Gastroesophageal sphincter (tissue), 4 donors: ENCODE measurements around the gene ETAA1. TPM values are rescaled to one million over a fixed set of nuclear protein-coding genes. Genes with fewer than 3 reads are reported as not detected.

ENCODE experiments used
- ATAC-seq: fragments of 150-250 bp; one replicate; pipeline ENCODE4 v1.9.1; 2016; ENCODE audit warnings: mild to moderate bottlenecking, moderate library complexity
- H3K27ac ChIP-seq, 4 donors: fragments of 200-600 bp; sonication (generic) in 3 of 4; 1 replicate in 3 of 4; 2 replicates in 1 of 4; pipeline ENCODE4 v1.5.1; 2016 to 2019
- H3K27me3 ChIP-seq: fragments of 200-600 bp; sonication (generic); one replicate; pipeline ENCODE4 v1.5.1; 2019
- H3K36me3 ChIP-seq, 2 donors: fragments of 200-600 bp; sonication (generic); one replicate each; pipeline ENCODE4 v1.5.1; 2019; ENCODE audit warnings: control low read depth in 1 of 2
- H3K4me1 ChIP-seq, 3 donors: fragments of 200-600 bp; sonication (generic); 1 replicate in 2 of 3; 2 replicates in 1 of 3; pipeline ENCODE4 v1.5.1; 2016 to 2019; ENCODE audit warnings: control low read depth in 2 of 3
- H3K4me3 ChIP-seq, 2 donors: fragments of 200-600 bp; sonication (generic); one replicate each; pipeline ENCODE4 v1.5.1; 2019; ENCODE audit warnings: mild to moderate bottlenecking in 1 of 2, moderate library complexity in 1 of 2
- H3K9me3 ChIP-seq, 3 donors: fragments of 200-600 bp; sonication (generic); one replicate each; pipeline ENCODE4 v1.5.1; 2017 to 2019; ENCODE audit warnings: control low read depth in 2 of 3
- CTCF ChIP-seq, 4 experiments: fragments of 200-600 bp in 2 of 4; fragments of 450-650 bp in 2 of 4; sonication (generic) in 1 of 4; IDR thresholded peaks; one replicate each; pipeline ENCODE4 v1.5.1; 2017 to 2019; ENCODE audit warnings: antibody characterized with exemption in 4 of 4, mild to moderate bottlenecking in 2 of 4, moderate library complexity in 2 of 4
- EP300 ChIP-seq: sonication (generic); formaldehyde crosslinking; IDR thresholded peaks from one replicate; pipeline ENCODE4 v1.6.1; 2017; ENCODE audit warnings: antibody characterized with exemption, mild to moderate bottlenecking
- POLR2A ChIP-seq, 2 donors: fragments of 450-650 bp; IDR thresholded peaks; one replicate each; pipeline ENCODE4 v1.6.1; 2017; ENCODE audit warnings: antibody characterized with exemption in 2 of 2, mild to moderate bottlenecking in 2 of 2, moderate library complexity in 1 of 2
- POLR2AphosphoS5 ChIP-seq: sonication (generic); formaldehyde crosslinking; IDR thresholded peaks from one replicate; pipeline ENCODE4 v1.6.1; 2017; ENCODE audit warnings: antibody characterized with exemption
- WGBS, 2 donors: methylation state at CpG; one replicate each; pipeline ENCODE4 v1.1.5; 2018; ENCODE audit warnings: low coverage in 1 of 2; 5-methylcytosine and 5-hydroxymethylcytosine counted together
- total RNA-seq, 4 donors: library from RNA; depleted of rRNA; stranded (reverse); fragments of >200 nt; gene quantifications; one replicate each; pipeline ENCODE4 v1.1.0, GENCODE V29; 2016

The ETAA1 gene
- total RNA-seq, 4 donors from 2014 or later, result 16.6 to 26.6 (median 23.0) TPM

GRCh38 chr2:67393237-67393636 lies 3.9 kb upstream of the ETAA1 start:
- Histone ChIP-seq H3K27ac (no peak overlapping the region), H3K4me3 (no peak overlapping the region), H3K27me3 (no peaks in the 10 kb centered on the region), H3K9me3 (no peaks in the 10 kb centered on the region), H3K36me3 (no peaks in the 10 kb centered on the region), H3K4me1 (peaks cover 10 to 33% (median 17%) of the 10 kb centered on the region in 3 donors)
- TF ChIP-seq EP300, result no peak
- TF ChIP-seq CTCF (IDR thresholded peaks at IDR 0.05), result no peak
- TF ChIP-seq POLR2AphosphoS5, result no peak
- TF ChIP-seq POLR2A (IDR thresholded peaks at IDR 0.05), result no peak
- no peak for ATAC-seq

- H3K27me3 ChIP-seq, result no peaks in the 10 kb centered on the region
- no peak for ATAC-seq
- WGBS, 2 donors, result 80 to 91% methylated on average over 2 to 3 of the region's 3 CpGs
- peaks cover 4 to 33% (median 5%) of the 10 kb centered on the region in 3 donors for H3K4me1 ChIP-seq
- TF ChIP-seq CTCF (IDR thresholded peaks at IDR 0.05) (no peak), POLR2AphosphoS5 (no peak), EP300 (no peak), POLR2A (IDR thresholded peaks at IDR 0.05) (no peak)
- H3K27ac ChIP-seq, result no peak overlapping the region
- no peaks in the 10 kb centered on the region for H3K9me3 ChIP-seq
- H3K4me3 ChIP-seq, result no peak overlapping the region
- no peaks in the 10 kb centered on the region for H3K36me3 ChIP-seq
Observed at GRCh38 chr2:67394734-67395133, 2.4 kb upstream of the ETAA1 start.

GRCh38 chr2:67399144-67399543 lies 2.0 kb downstream of the ETAA1 start:
- H3K4me3 ChIP-seq, result no peak overlapping the region
- peaks cover 0 to 53% (median 0%) of the 10 kb centered on the region in 3 donors for H3K4me1 ChIP-seq
- TF ChIP-seq EP300 (no peak), POLR2AphosphoS5 (no peak), CTCF (IDR thresholded peaks at IDR 0.05) (no peak), POLR2A (IDR thresholded peaks at IDR 0.05) (no peak)
- no peak for ATAC-seq
- peaks cover 0 to 17% of the 10 kb centered on the region in 2 donors for H3K36me3 ChIP-seq
- no peaks in the 10 kb centered on the region for H3K9me3 ChIP-seq
- H3K27ac ChIP-seq, result no peak overlapping the region
- H3K27me3 ChIP-seq, result no peaks in the 10 kb centered on the region
- 80 to 91% methylated on average over 2 of the region's 2 CpGs for WGBS, 2 donors

- Histone ChIP-seq H3K4me3 (no peak overlapping the region), H3K36me3 (peaks cover 0 to 25% of the 10 kb centered on the region in 2 donors), H3K27me3 (no peaks in the 10 kb centered on the region), H3K27ac (no peak overlapping the region), H3K4me1 (peaks cover 0 to 53% (median 0%) of the 10 kb centered on the region in 3 donors), H3K9me3 (no peaks in the 10 kb centered on the region)
- WGBS, 2 donors, result 36 to 58% methylated on average over 3 of the region's 3 CpGs
- no peak for TF ChIP-seq EP300
- TF ChIP-seq POLR2AphosphoS5, result no peak
- no peak for TF ChIP-seq CTCF (IDR thresholded peaks at IDR 0.05)
- TF ChIP-seq POLR2A (IDR thresholded peaks at IDR 0.05), result no peak
- no peak for ATAC-seq
Observed at GRCh38 chr2:67399831-67400489, 2.8 kb downstream of the ETAA1 start.
